BJ (cell line): Measurements from ENCODE around the gene C17orf75. TPM values are rescaled to one million over a fixed set of nuclear protein-coding genes. Genes with fewer than 3 reads are reported as not detected.
A peak's percentile ranks its signal among the peaks of the same experiment; 100 is the strongest.
"Not testable (repeated sequence)": the region's sequence is repeated elsewhere in the genome, so short reads cannot be mapped to it uniquely, and the experiment has no call there.

Experiments used
- CTCF ChIA-PET: fragments of 350-600 bp; formaldehyde crosslinking; extraction: SDS; loops from one replicate; lab custom pipeline; 2021; ENCODE audit warnings: antibody characterized with exemption, inconsistent platforms; lab: Yijun Ruan, JAX
- POLR2A ChIA-PET: fragments of 300-600 bp; sonication (Branson Sonifier 250); formaldehyde crosslinking; extraction: SDS; loops from one replicate; lab custom pipeline; 2021; ENCODE audit warnings: antibody characterized with exemption; lab: Charles Lee
- DNase-seq: peaks from one replicate; pipeline ENCODE4 v3.0.0-alpha.2; 2011; ENCODE audit warnings: low read depth
- H3K27me3 ChIP-seq: 2 replicates; pipeline ENCODE4 v1.6.0; 2011; ENCODE audit warnings: low read length; ENCODE audit not compliant: control insufficient read depth, insufficient read depth
- H3K36me3 ChIP-seq: 2 replicates; pipeline ENCODE4 v1.5.1; 2011; ENCODE audit warnings: low read length; ENCODE audit not compliant: control insufficient read depth, insufficient read depth
- H3K4me3 ChIP-seq: 2 replicates; pipeline ENCODE4 v1.5.1; 2011; ENCODE audit warnings: low read depth, mild to moderate bottlenecking, control low read depth, low read length
- polyA minus RNA-seq: library from RNA; depleted of rRNA, polyadenylated mRNA; stranded (reverse); fragments of >200 nt; gene quantifications from 2 replicates; pipeline ENCODE4 v1.2.3, GENCODE V29; 2011; rRNA and poly(A)+ RNA removed
- polyA plus RNA-seq: library from polyadenylated mRNA; depleted of rRNA; stranded (reverse); fragments of >200 nt; gene quantifications from 2 replicates; pipeline ENCODE4 v1.2.3, GENCODE V29; 2011; rRNA removed
- TF ChIP-seq, protein P1 (sequence below): IDR thresholded peaks from 2 replicates; pipeline ENCODE4 v1.5.1; 2011; ENCODE audit warnings: low read depth, mild to moderate bottlenecking, control low read depth, inconsistent platforms, low read length, moderate library complexity; ENCODE audit not compliant: insufficient read depth

C17orf75 gene, protein sequence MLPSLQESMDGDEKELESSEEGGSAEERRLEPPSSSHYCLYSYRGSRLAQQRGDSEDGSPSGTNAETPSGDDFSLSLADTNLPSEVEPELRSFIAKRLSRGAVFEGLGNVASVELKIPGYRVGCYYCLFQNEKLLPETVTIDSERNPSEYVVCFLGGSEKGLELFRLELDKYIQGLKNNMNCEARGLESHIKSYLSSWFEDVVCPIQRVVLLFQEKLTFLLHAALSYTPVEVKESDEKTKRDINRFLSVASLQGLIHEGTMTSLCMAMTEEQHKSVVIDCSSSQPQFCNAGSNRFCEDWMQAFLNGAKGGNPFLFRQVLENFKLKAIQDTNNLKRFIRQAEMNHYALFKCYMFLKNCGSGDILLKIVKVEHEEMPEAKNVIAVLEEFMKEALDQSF
- polyA plus RNA-seq = 9.6 and 13.7 TPM in 2 replicates
- polyA minus RNA-seq = 8.7 and 10.6 TPM in 2 replicates

DNA sequence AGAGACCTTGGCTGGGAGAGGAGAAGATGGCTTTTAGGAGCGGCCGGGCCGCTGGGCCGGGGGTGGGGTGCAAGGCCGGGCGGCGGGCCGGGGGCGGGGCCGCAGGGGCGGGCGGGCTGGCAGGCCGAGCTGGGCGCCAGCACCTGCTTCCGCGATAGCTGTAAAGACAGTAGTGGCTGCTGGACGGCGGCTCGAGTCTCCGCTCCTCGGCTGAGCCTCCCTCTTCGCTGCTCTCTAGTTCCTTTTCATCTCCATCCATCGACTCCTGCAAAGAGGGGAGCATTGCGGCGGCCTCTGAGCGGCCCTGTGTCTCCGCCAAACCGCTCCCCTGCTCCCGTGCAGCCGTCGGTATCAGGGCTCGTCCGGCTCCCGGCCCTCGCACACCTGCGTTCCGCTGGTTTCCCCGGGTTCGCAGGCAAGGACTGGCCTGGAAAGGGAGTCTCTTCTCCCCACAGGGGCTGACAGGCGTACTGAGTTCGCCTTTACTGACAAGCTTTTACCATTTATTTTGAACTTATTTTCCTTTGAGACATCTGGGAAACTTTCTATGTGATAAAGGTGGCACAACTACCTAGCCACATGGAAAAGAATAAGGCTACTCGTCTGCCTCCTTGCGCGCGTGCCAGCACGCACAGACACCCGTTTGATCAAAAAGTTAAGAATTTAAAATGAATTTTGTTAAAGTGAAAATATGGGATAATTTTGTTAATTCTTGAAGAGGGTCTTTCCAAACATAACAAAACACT lies at the start of gene C17orf75:
Gene C17orf75 (minus strand): TSS at position 317 of the 746 bp plus-strand sequence. CDS start 34 bp downstream, at position 283.
- CTCF ChIA-PET = interaction anchor here (1.0 kb wide), 1 partner anchor 12 kb away, joined by 3 read pairs; no protein-coding TSS in a partner anchor
- no peak for DNase-seq
- Histone ChIP-seq H3K36me3 (no peaks in the 10 kb centered on the region; the same call in 1 of the 2 replicates), H3K4me3 (peak within 1 kb of the TSS; percentile 44), H3K27me3 (no peaks in the 10 kb centered on the region)
- POLR2A ChIA-PET = no interaction called here
- TF ChIP-seq, protein P1, sequence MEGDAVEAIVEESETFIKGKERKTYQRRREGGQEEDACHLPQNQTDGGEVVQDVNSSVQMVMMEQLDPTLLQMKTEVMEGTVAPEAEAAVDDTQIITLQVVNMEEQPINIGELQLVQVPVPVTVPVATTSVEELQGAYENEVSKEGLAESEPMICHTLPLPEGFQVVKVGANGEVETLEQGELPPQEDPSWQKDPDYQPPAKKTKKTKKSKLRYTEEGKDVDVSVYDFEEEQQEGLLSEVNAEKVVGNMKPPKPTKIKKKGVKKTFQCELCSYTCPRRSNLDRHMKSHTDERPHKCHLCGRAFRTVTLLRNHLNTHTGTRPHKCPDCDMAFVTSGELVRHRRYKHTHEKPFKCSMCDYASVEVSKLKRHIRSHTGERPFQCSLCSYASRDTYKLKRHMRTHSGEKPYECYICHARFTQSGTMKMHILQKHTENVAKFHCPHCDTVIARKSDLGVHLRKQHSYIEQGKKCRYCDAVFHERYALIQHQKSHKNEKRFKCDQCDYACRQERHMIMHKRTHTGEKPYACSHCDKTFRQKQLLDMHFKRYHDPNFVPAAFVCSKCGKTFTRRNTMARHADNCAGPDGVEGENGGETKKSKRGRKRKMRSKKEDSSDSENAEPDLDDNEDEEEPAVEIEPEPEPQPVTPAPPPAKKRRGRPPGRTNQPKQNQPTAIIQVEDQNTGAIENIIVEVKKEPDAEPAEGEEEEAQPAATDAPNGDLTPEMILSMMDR = no peak

DNA sequence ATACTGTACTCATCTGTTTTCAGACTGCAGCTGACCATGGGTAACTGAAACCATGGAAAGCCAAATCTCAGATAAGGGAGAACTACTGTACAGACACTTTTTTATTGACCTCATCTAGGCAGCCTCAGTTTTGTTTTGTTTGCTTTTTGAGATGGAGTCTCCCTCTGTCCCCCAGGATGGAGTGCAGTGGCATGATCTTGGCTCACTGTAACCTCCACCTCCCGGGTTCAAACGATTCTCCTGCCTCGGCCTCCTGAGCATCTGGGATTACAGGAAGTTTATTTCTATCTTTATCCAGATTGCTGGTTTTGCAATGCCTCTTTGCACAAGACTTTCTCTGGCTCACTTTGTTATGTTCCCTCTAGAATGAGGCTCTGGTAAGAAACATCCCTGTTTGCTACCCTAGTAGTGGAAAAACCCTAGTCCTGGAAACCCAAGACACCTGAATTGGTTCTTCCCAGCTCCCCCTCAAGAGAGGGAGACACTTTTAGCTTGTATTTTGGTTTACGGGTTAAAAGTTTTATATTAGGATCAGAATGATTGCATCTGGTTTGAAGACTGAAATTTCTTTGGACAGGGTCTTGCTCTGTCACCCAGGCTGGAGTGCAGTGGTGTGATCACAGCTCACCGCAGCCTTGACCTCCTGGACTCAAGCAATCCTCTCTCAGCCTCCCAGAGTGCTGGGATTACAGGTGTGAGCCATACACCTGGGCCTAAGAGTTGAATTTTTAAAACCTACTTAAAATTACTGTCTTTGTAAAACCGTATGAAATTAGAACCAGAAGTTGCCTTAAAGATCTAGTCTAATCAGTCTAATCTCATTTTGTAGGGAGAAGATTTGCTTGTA lies 46.9 kb upstream of the C17orf75 start:
- TF ChIP-seq, protein P1 = no peak
- Histone ChIP-seq H3K4me3 (no peak overlapping the region), H3K27me3 (no peaks in the 10 kb centered on the region), H3K36me3 (no peaks in the 10 kb centered on the region)
- POLR2A ChIA-PET = no interaction called here
- CTCF ChIA-PET = interaction anchor here (1.3 kb wide), 1 partner anchor 10 kb away, joined by 3 read pairs; no protein-coding TSS in a partner anchor
- no peak for DNase-seq

DNA sequence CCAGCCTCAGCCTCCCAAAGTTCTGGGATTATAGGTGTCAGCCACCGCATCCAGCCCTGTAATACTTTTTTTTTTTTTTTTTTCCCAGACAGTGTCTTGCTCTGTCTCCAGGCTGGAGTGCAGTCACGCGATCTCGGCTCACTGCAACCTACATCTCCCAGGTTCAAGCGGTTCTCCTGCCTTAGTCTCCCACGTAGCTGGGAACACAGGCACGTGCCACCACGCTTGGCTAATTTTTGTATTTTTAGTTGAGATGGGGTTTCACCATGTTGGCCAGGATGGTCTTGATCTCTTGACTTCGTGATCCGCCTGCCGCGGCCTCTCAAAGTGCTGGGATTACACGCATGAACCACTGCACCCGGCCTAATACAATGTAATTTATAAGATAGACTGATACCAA lies 46.2 kb upstream of the C17orf75 start:
- H3K4me3 ChIP-seq, H3K27me3 ChIP-seq, H3K36me3 ChIP-seq, POLR2A ChIA-PET, DNase-seq: not testable (repeated sequence)
- CTCF ChIA-PET = interaction anchor here (0.6 to 1.3 kb wide), 2 partner anchors 11 to 21 kb away, joined by 3 to 5 read pairs; no protein-coding TSS in a partner anchor

DNA sequence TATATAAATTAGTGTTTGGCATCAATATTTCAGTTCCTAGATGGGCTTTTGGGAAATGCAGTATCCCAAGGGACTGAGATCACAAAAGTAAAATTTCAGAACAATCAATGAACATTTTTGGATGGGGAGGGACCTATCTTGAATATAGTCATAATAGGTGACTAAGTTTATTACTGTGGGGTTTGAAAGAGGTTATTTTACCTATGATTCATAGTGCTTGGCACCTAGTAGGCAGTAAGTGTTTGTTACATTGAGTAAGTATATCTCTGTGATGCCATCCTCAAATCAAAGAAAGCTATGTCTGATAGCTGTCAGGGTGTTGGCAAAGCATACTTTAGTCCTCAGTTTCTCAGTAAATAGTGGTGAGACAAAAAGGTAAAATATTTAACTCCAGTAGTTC lies 44.9 kb upstream of the C17orf75 start:
- Histone ChIP-seq H3K27me3 (no peaks in the 10 kb centered on the region), H3K36me3 (no peaks in the 10 kb centered on the region), H3K4me3 (no peak overlapping the region)
- POLR2A ChIA-PET = no interaction called here
- no peak for DNase-seq
- TF ChIP-seq, protein P1 = no peak
- CTCF ChIA-PET = interaction anchor here (0.5 to 1.9 kb wide), 2 partner anchors 15 to 24 kb away, joined by 3 to 6 read pairs; no protein-coding TSS in a partner anchor

DNA sequence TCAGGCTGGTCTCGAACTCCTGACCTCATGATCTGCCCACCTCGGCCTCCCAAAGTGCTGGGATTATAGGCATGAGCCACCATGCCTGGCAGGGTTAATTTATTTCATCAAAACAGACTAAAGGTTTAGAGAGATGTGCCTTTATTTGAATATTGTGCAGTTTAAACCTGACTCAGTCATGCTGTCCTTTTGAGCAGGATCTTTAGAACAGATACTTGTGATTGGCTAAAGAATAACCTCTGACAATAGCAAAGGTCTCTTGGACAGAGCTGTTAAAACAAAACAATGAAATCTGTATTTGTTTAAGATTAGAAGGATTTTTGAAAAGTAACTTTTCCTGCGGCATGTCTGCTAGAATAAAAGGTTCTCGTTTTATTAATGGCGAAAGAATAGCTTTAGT lies 44.0 kb upstream of the C17orf75 start:
- Histone ChIP-seq H3K27me3 (no peaks in the 10 kb centered on the region), H3K4me3 (no peak overlapping the region), H3K36me3 (no peaks in the 10 kb centered on the region; the same call in 1 of the 2 replicates)
- TF ChIP-seq, protein P1 = no peak
- DNase-seq = no peak
- ChIA-PET POLR2A (no interaction called here), CTCF (interaction anchor here (1.9 kb wide), 1 partner anchor 14 kb away, joined by 6 read pairs; no protein-coding TSS in a partner anchor)
